HG02970 (cell line): ENCODE results near the gene RPP30.
"Not testable (repeated sequence)": the region's sequence is repeated elsewhere in the genome, so short reads cannot be mapped to it uniquely, and the experiment has no call there.

Experiments
- ATAC-seq: cut with Tn5 transposase; IDR thresholded peaks from one replicate; pipeline ENCODE4 v1.9.1; 2021; ENCODE audit warnings: mild to moderate bottlenecking, moderate library complexity, moderate number of reproducible peaks; ENCODE audit not compliant: unreplicated experiment, low FRiP score

The RPP30 gene

GRCh38 chr10:90937645-90938258 is 66.0 kb downstream of the RPP30 start:
- ATAC-seq: no peak

- no peak for ATAC-seq
Observed at GRCh38 chr10:90939116-90939515, 67.3 kb downstream of the RPP30 start.

- no peak for ATAC-seq
Observed at GRCh38 chr10:90939648-90940047, 67.9 kb downstream of the RPP30 start.

- ATAC-seq: not testable (repeated sequence)
Observed at GRCh38 chr10:90942980-90943379, 71.2 kb downstream of the RPP30 start.

GRCh38 chr10:90944749-90945148 is 73.0 kb downstream of the RPP30 start:
- ATAC-seq: no peak

GRCh38 chr10:90945491-90946070 is 73.8 kb downstream of the RPP30 start:
- no peak for ATAC-seq

GRCh38 chr10:90947030-90947960 is 75.5 kb downstream of the RPP30 start:
- ATAC-seq: no peak
